Neural cell (in vitro differentiated cells): Measurements from ENCODE around the gene TENT4A. TPM values are rescaled to one million over a fixed set of nuclear protein-coding genes. Genes with fewer than 3 reads are reported as not detected.
A peak's percentile ranks its signal among the peaks of the same experiment; 100 is the strongest.

ENCODE experiments used
- H2AFZ ChIP-seq: fragments of 200-600, 300-800 bp; sonication (generic), shearing (Covaris generic); 2 replicates; pipeline ENCODE4 v1.6.0; 2014; ENCODE audit warnings: low read depth, mild to moderate bottlenecking, antibody characterized with exemption, low read length, moderate library complexity
- H3F3A ChIP-seq: fragments of 200-600 bp; shearing (Covaris generic); 2 replicates; pipeline ENCODE4 v1.6.1; 2016; ENCODE audit warnings: mild to moderate bottlenecking, moderate library complexity, mixed read lengths, antibody characterized with exemption, low read length; ENCODE audit not compliant: insufficient read depth, poor library complexity, severe bottlenecking
- H3K27ac ChIP-seq: fragments of 200-600, 300-800 bp; sonication (generic), shearing (Covaris generic); 2 replicates; pipeline ENCODE4 v1.5.1; 2014; ENCODE audit warnings: mild to moderate bottlenecking, low read length, moderate library complexity
- H3K27me3 ChIP-seq: fragments of 300-800, 200-600 bp; sonication (generic), shearing (Covaris generic); 2 replicates; pipeline ENCODE4 v1.6.0; 2014; ENCODE audit warnings: mild to moderate bottlenecking, low read depth, low read length, moderate library complexity; ENCODE audit not compliant: insufficient read depth
- H3K36me3 ChIP-seq: fragments of 300-800, 200-600 bp; sonication (generic), shearing (Covaris generic); 2 replicates; pipeline ENCODE4 v1.5.1; 2014; ENCODE audit warnings: mild to moderate bottlenecking, antibody characterized with exemption, low read length, moderate library complexity; ENCODE audit not compliant: insufficient read depth
- H3K4me2 ChIP-seq: fragments of 300-800, 200-600 bp; sonication (generic), shearing (Covaris generic); 2 replicates; pipeline ENCODE4 v1.6.0; 2014; ENCODE audit warnings: mild to moderate bottlenecking, low read length
- H3K4me3 ChIP-seq: fragments of 300-800, 200-600 bp; sonication (generic), shearing (Covaris generic); 2 replicates; pipeline ENCODE4 v1.5.1; 2014; ENCODE audit warnings: mild to moderate bottlenecking, low read length, moderate library complexity
- H3K79me2 ChIP-seq: fragments of 200-600 bp; shearing (Covaris generic); replicated peaks from 2 replicates; pipeline ENCODE4 v1.6.0; 2014; ENCODE audit warnings: mild to moderate bottlenecking, low read length, moderate library complexity; ENCODE audit not compliant: insufficient read depth
- H3K9ac ChIP-seq: fragments of 300-800, 200-600 bp; sonication (generic), shearing (Covaris generic); 2 replicates; pipeline ENCODE4 v1.6.1; 2016; ENCODE audit warnings: mild to moderate bottlenecking, low read length, mixed read lengths
- H3K9me2 ChIP-seq: fragments of 200-600 bp; shearing (Covaris generic); 2 replicates; pipeline ENCODE4 v1.6.1; 2016; ENCODE audit warnings: mild to moderate bottlenecking, low read length, mixed read lengths; ENCODE audit not compliant: insufficient read depth
- H3K9me3 ChIP-seq: fragments of 200-600, 300-800 bp; sonication (generic), shearing (Covaris generic); 2 replicates; pipeline ENCODE4 v1.6.1; 2016; ENCODE audit warnings: mild to moderate bottlenecking, mixed run types, low read length, moderate library complexity, mixed read lengths
- H4K20me1 ChIP-seq: fragments of 200-600 bp; shearing (Covaris generic); 2 replicates; pipeline ENCODE4 v1.6.1; 2016; ENCODE audit warnings: mild to moderate bottlenecking, mixed run types; ENCODE audit not compliant: insufficient read depth
- CTCF ChIP-seq: fragments of 450-650 bp; IDR thresholded peaks from 2 replicates; pipeline ENCODE4 v1.5.1; 2014; ENCODE audit warnings: antibody characterized with exemption, mild to moderate bottlenecking, moderate library complexity; ENCODE audit not compliant: poor library complexity, severe bottlenecking
- EP300 ChIP-seq: fragments of 450-650 bp; conservative IDR thresholded peaks from 2 replicates; pipeline ENCODE4 v1.6.1; 2014; ENCODE audit warnings: antibody characterized with exemption, mild to moderate bottlenecking, moderate library complexity; ENCODE audit not compliant: poor library complexity, severe bottlenecking
- MXI1 ChIP-seq: fragments of 450-650 bp; conservative IDR thresholded peaks from 2 replicates; pipeline ENCODE4 v1.6.1; 2014; ENCODE audit warnings: antibody characterized with exemption, mild to moderate bottlenecking; ENCODE audit not compliant: poor library complexity, severe bottlenecking
- POLR2AphosphoS5 ChIP-seq: IDR thresholded peaks from 2 replicates; pipeline ENCODE4 v1.6.1; 2012
- RAD21 ChIP-seq: fragments of 450-650 bp; conservative IDR thresholded peaks from 2 replicates; pipeline ENCODE4 v1.6.1; 2014; ENCODE audit warnings: antibody characterized with exemption, mild to moderate bottlenecking, moderate library complexity
- REST ChIP-seq: IDR thresholded peaks from 2 replicates; pipeline ENCODE4 v1.6.1; 2012; ENCODE audit warnings: borderline replicate concordance
- SMC3 ChIP-seq: fragments of 450-650 bp; conservative IDR thresholded peaks from 2 replicates; pipeline ENCODE4 v1.6.1; 2014; ENCODE audit warnings: antibody characterized with exemption, mild to moderate bottlenecking, moderate library complexity; ENCODE audit not compliant: poor library complexity
- TAF1 ChIP-seq: IDR thresholded peaks from 2 replicates; pipeline ENCODE4 v1.6.1; 2012; ENCODE audit warnings: low read depth
- polyA plus RNA-seq: library from polyadenylated mRNA; depleted of rRNA; stranded (reverse); fragments of >200 nt; gene quantifications from 2 replicates; pipeline ENCODE4 v1.2.3, GENCODE V29; 2014

The TENT4A gene
- polyA plus RNA-seq, 1 donor from 2014 or later: 12.1 TPM

- Histone ChIP-seq H3K4me2 (no peak overlapping the region), H3K27ac (no peak overlapping the region), H3F3A (no peaks in the 10 kb centered on the region), H3K4me3 (no peak overlapping the region), H3K27me3 (no peaks in the 10 kb centered on the region), H3K36me3 (no peaks in the 10 kb centered on the region), H4K20me1 (peaks cover 11% of the 10 kb centered on the region), H3K9me2 (no peaks in the 10 kb centered on the region), H3K9ac (no peak overlapping the region), H3K9me3 (no peaks in the 10 kb centered on the region), H3K79me2 (peaks cover 14% of the 10 kb centered on the region), H2AFZ (no peak overlapping the region)
- TF ChIP-seq EP300 (no peak), RAD21 (no peak)
Measured at GRCh38 chr5:6710551-6711318, 2.5 kb upstream of the TENT4A start.

DNA sequence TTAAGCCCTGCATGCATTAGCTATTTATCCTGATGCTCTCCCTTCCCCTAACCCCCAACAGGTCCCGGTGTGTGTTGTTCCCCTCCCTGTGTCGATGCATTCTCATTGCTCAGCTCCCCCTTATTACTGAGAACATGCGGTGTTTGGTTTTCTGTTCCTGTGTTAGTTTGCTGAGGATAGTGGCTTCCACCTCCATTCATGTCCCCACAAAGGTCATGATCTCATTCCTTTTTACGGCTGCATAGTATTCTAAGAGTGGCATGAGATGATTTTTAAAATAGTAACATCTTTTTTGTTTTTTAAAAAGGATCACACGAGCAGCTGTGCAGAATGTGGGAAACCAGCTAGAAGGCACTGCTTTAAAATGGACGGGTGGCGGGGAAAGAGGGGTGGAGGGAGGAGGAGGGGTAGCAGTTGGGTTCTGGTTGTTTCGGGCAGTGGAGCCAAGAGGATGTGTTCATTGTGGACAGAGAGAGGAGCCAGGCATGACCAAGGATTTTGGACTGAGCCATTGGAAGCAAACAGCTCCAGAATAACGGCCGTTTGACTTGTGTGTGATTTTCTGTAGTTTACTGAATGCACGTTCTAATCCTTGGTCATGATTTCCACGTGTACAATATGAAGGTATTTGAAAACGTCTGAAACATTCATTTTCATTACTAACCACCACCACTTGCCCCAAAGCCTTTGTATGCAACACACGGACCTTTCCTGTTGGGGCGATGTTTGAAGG, 1.7 kb upstream of the TENT4A start:
- Histone ChIP-seq H3K4me3 (peak overlapping the region; percentile 95), H3K79me2 (peaks cover 22% of the 10 kb centered on the region), H3K36me3 (no peaks in the 10 kb centered on the region), H3K9me3 (no peaks in the 10 kb centered on the region), H3K27ac (peak overlapping the region; percentile 67), H3K27me3 (no peaks in the 10 kb centered on the region), H3K4me2 (peak overlapping the region; percentile 92), H4K20me1 (peaks cover 18% of the 10 kb centered on the region), H3K9ac (peak overlapping the region; percentile 63), H2AFZ (peak overlapping the region; percentile 53), H3K9me2 (no peaks in the 10 kb centered on the region), H3F3A (no peaks in the 10 kb centered on the region)
- TF ChIP-seq SMC3 (no peak), REST (no peak), MXI1 (no peak), CTCF (no peak), RAD21 (no peak), EP300 (no peak), TAF1 (no peak), POLR2AphosphoS5 (no peak)
